ENCODE results near the gene PGP.

The PGP gene

GRCh38 chr16:2237102-2237482 is 22.5 kb upstream of the PGP start:
- DNase-seq (ENCODE audit: low read depth) = no peak

GRCh38 chr16:2236337-2237101 is 21.9 kb upstream of the PGP start, which contains the start of gene DNASE1L2:
Gene DNASE1L2, plus strand, starts transcription at chr16:2236444. Its CDS starts 373 bp downstream, at chr16:2236817.
- DNase-seq (ENCODE audit: low read depth) = peak; percentile 14

GRCh38 chr16:2235695-2236336 is 21.2 kb upstream of the PGP start:
- DNase-seq (ENCODE audit: low read depth) = no peak

GRCh38 chr16:2235234-2235651 is 20.6 kb upstream of the PGP start:
- DNase-seq (ENCODE audit: low read depth) = no peak

DNA sequence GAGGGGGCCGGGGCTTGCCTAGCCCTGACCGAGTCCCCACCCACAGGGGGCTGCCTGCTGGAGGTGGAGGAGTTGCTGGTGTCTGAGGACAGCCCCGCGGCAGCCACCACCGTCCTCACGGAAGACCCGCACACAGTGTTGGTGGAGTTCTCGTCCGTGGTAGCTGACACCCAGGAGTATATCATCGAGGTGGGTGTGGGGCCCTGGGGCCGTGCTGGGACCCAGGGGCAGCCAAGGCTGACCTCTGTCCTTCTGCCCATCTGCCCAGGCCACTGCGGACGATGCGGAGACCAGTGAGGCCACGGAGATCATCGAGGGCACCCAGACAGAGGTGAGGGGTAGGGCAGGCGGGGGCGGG is 20.2 kb upstream of the PGP start:
- DNase-seq (ENCODE audit: low read depth) = no peak

DNA sequence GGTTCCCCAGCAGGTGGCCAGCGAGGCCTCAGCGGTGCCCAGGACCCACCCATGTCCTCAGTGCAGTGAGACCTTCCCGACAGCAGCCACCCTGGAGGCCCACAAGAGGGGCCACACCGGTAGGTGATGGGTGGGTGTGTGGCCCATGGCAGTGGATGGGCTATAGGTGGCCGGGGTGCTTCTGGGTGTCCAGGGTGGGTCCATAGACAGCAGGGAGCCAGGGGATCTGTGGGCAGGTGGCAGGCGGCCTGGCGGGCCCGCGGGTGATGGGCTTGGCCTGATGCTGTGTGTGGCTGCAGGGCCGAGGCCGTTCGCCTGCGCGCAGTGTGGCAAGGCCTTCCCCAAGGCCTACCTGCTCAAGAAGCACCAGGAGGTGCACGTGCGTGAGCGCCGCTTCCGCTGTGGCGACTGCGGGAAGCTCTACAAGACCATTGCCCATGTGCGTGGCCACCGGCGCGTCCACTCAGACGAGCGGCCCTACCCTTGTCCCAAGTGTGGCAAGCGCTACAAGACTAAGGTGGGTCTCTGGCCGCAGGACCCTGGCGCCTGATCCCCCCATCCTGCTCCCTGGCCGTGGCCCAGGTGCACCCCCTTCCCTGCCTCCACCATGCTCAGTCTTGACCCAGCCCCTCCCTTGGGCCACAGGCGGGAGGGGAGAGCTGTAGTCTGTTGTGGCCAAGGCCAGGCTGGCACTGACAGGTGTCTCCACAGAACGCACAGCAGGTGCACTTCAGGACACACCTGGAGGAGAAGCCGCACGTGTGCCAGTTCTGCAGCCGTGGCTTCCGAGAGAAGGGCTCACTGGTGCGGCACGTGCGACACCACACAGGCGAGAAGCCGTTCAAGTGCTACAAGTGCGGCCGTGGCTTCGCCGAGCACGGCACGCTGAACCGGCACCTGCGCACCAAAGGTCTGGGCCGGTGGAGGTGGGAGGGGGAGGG is 19.5 kb upstream of the PGP start:
- no peak for DNase-seq (ENCODE audit: low read depth)

DNA sequence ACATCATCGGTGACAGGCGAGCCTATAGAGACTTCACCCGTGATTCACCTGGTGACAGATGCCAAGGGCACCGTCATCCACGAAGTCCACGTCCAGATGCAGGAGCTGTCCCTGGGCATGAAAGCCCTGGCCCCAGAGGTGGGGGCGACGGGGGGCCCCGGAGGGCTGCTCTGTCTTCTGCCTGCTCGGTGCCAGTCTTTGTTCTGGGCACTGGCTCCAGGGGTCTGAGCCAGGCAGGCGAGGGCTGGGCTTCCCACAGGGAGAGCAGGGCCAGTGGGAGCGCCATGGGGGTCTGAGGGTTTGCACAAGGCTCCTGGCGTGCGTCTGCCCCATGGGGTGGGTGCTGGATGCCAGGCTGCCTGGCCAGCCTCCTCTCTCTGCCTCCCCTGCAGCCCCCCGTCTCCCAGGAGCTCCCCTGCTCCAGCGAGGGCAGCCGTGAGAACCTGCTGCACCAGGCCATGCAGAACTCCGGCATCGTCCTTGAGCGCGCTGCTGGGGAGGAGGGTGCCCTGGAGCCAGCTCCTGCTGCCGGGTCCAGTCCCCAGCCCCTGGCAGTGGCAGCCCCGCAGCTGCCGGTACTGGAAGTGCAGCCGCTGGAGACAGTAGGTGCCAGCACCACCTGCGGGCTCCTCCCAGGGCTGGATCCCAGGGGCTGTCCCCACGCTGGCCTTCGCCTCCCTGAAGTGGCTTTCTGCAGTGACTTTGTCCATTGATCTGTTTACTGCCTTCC is 18.6 kb upstream of the PGP start:
- DNase-seq (ENCODE audit: low read depth) = no peak

DNA sequence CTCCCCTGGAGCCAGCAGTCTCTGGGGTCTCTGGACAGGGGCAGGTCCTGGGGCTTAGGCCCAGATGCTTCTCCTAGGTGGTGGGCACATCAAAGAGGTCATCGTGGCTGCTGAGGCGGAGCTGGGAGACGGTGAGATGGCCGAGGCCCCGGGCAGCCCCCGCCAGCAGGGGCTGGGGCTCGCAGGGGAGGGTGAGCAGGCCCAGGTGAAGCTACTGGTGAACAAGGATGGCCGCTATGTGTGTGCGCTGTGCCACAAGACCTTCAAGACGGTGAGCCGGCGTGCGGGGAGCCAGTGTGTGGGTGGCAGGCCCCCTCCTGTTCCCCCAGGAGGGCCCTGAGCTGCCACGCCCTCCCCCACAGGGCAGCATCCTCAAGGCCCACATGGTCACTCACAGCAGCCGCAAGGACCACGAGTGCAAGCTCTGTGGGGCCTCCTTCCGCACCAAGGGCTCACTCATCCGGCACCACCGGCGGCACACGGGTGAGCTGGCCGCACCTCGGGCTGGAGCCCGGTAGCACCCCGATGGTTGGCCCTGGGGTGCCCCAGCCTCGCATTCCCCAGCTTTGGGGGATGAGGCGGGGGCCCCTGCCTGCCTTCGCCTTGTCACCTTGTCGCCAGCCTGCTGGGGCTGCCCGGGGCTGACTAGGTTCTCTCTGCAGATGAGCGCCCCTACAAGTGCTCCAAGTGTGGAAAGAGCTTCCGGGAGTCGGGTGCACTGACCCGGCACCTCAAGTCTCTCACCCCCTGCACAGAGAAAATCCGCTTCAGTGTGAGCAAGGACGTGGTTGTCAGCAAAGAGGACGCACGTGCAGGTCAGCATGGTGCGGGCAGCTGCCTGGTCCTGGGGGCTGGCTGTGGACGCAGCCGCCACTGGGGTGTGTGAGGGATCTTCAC is 17.7 kb upstream of the PGP start:
- DNase-seq (ENCODE audit: low read depth) = no peak

DNA sequence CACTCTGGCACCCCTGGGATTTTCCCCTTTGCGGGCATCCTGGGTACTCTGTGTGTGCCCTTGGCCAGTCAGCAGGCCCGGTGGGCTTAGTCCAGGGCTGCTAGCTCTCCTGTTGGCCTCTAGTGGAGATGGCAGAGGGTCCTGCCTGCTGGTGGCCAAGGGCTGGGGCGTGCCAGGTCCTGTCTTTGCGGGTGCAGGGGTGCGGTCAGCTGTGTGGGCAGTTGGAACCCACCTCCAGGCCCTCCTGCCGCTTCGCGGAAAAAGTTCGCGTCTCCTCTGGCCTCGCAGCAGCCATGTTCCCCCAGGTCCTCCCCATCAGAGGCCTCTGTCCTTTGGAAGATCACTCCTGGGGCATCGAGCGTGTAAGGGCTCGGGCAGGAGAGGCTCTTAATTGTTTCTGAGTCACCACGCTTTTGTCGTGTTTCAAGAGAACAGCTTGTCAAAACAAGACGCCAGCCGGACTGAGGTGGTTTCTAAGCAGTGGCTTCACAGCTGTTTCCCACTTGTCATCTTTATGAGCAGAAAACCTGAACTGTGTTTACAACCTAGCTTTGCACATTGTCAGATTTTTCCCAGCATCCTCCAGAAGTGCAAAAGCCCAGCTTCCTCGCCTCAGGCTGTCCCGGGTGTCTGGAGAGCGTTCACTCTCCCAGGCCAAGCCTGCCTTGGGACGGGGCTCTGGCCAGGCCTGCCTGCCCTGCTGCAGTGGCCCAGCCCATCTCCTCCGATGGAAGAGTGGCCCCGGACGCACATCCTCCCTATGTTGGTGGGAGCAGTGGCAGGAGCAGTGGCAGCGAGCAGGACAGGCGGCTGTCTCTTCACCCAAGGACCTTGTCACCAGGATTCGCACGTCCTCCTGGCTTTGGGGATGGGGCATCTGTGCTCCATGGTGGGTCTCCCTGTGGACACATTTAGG is 16.6 kb upstream of the PGP start:
- no peak for DNase-seq (ENCODE audit: low read depth)

GRCh38 chr16:2230376-2230775 is 15.7 kb upstream of the PGP start:
- DNase-seq (ENCODE audit: low read depth) = no peak

DNA sequence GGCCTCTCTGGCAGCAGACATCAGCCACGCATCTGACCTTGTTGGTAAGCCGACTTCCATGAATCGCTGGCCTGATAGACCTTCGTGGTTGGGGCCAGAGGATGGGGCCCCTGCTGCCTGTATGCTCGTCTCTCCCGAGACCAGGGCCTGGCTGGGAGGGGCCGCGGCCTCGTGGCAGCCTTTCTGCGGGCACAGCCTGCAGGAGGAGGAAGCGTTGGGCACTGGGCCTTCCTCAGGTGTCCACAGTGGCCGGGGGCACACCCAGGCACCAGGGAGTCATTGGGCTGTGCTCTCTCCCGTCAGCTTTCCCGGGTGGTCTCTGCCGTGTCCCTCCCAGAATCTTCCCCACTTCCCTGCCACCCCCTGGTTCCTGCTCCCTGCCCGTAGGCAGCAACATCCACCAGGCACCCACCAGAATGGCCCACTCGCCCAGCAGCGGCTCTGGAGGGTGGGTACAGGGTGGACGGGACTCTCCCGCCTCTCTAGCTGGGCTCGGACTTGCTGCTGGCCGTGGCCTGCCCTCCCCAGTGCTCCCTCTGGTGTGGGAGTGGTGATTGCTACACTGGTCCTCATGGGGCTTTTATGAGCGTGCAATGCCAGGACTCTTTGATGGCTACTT is 15.1 kb upstream of the PGP start:
- no peak for DNase-seq (ENCODE audit: low read depth)

DNA sequence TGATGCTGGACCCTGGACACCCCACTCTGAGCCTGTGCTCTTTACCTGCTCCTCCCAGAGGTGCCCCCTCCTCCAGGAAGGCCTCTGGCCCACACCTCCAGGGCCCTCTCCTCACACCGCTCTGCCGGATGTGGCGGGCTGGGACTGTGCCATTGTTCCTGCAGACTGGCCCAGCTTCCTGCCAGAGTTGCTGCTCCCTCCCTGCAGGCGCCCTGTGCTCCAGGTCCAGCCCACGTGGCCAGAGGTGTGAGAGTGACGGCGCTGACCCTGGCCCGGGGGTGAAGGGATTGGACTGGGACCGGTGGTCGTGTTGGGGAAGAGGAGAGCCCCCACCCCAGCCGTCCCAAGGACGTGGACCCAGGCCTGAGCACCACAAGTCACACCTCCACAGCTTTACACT is 14.5 kb upstream of the PGP start:
- DNase-seq (ENCODE audit: low read depth) = no peak

DNA sequence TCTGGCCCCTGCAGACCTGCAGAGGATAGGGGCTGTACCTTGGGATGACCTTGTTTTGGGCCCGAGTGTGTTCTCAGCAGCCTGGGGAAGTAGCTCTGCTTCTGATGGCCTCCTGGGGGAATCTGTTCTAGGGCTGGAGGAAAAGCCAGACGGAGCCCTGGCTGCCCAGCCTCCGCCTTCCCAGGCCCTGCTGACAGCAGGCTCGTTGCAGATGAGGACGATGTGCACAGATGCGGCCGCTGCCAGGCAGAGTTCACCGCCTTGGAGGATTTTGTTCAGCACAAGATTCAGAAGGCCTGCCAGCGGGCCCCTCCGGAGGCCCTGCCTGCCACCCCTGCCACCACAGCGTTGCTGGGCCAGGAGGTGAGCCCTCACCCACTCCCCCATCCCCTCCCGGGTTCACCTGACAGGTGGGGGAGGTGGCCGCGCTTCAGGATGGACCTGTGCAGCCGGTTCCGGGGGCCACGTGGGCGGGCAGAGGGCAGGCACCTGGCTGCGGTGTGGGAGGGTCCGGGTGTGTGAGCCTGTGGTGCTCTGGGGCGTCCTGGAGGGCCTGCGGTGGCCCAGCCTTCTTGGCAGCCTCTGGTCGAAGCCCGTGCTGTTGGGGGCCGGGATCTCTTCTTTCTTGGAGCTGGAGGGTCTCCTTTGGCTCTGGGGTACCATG is 13.7 kb upstream of the PGP start:
- no peak for DNase-seq (ENCODE audit: low read depth)

GRCh38 chr16:2226918-2227317 is 12.3 kb upstream of the PGP start:
- no peak for DNase-seq (ENCODE audit: low read depth)

GRCh38 chr16:2226245-2226793 is 11.7 kb upstream of the PGP start:
- no peak for DNase-seq (ENCODE audit: low read depth)

- peak; percentile 52 for DNase-seq (ENCODE audit: low read depth)
Observed at GRCh38 chr16:2223942-2224486, 9.4 kb upstream of the PGP start.

DNA sequence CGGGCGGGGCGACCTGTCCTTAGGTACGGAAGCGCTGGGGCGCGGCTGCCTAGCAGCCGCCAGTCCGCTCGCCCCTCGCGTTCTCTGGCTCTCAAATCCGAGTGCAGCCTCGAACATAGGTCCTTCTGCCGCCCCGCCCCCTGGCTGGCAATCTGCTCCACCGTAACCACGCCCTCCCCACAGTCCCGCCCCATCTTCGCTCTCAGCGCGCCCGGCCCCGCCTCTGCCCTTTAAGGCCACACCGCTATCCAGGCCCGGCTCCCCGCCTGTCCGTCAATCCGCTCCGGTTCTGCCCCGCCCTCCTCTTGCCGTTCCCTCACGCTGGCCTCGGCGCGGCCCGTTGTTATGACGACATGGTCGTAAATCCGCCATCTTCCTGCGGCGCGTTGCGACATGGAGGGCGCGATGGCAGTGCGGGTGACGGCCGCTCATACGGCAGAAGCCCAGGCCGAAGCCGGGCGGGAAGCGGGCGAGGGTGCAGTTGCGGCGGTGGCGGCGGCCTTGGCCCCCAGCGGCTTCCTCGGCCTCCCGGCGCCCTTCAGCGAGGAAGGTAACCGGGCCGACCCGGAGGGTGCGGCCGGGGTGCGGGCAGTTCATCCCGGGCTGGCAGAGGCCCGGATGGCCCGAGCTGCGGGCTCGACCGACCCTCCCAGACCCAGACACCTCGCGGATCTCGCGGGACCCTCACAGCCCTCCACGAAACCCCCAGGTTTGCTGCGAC is 8.7 kb upstream of the PGP start, which contains the start of gene E4F1:
TSS of gene E4F1 (plus strand) at position 371 of the 721 bp plus-strand sequence. CDS start at position 394, 23 bp downstream.
- peak; percentile 100 for DNase-seq (ENCODE audit: low read depth)
